Measurements from ENCODE around the gene IDH3B. TPM values are rescaled to one million over a fixed set of nuclear protein-coding genes. Genes with fewer than 3 reads are reported as not detected.

Gene IDH3B
- total and polyA plus RNA-seq, 2 of the 8 experiments (the other 6 are each of a cell fraction or from before 2014, with no cell fraction given), result 110 to 167 TPM

GRCh38 chr20:2688041-2688591 lies 24.1 kb upstream of the IDH3B start (continued):
- no peak for TF ChIP-seq CHD7 (IDR thresholded peaks at IDR 0.05; ENCODE audit: insufficient replicate concordance, low read length)
- no peak for TF ChIP-seq KDM1A (IDR thresholded peaks at IDR 0.05; ENCODE audit: borderline replicate concordance, low read length)
- peak in 1 of 2 experiments; percentile 46; a peak in 1 of 4 replicates for TF ChIP-seq SIN3A (conservative IDR thresholded peaks at IDR 0.05 in 1 of 2, IDR thresholded peaks at IDR 0.05 in 1 of 2; ENCODE audit: low read depth in 1 of 2, low read length in 2 of 2)
- TF ChIP-seq GABPA (IDR thresholded peaks at IDR 0.05; ENCODE audit: borderline replicate concordance, insufficient read depth, low read length), result 0 out of 2 replicates have a peak, but pooled peaks have one; percentile 54
- no peak for TF ChIP-seq TEAD4 (IDR thresholded peaks at IDR 0.05; ENCODE audit: low read depth, low read length)
- 0 out of 2 replicates have a peak, but pooled peaks have one; percentile 11 for TF ChIP-seq MAX (IDR thresholded peaks at IDR 0.05)

Data from H1 (cell line).